ENCODE measurements around the gene GLT6D1. TPM values are rescaled to one million over a fixed set of nuclear protein-coding genes. Genes with fewer than 3 reads are reported as not detected.

GLT6D1 gene
- total and polyA plus RNA-seq, 2 of the 13 experiments (the other 11 are each of a cell fraction or from before 2014, with no cell fraction given), result not detected

DNA sequence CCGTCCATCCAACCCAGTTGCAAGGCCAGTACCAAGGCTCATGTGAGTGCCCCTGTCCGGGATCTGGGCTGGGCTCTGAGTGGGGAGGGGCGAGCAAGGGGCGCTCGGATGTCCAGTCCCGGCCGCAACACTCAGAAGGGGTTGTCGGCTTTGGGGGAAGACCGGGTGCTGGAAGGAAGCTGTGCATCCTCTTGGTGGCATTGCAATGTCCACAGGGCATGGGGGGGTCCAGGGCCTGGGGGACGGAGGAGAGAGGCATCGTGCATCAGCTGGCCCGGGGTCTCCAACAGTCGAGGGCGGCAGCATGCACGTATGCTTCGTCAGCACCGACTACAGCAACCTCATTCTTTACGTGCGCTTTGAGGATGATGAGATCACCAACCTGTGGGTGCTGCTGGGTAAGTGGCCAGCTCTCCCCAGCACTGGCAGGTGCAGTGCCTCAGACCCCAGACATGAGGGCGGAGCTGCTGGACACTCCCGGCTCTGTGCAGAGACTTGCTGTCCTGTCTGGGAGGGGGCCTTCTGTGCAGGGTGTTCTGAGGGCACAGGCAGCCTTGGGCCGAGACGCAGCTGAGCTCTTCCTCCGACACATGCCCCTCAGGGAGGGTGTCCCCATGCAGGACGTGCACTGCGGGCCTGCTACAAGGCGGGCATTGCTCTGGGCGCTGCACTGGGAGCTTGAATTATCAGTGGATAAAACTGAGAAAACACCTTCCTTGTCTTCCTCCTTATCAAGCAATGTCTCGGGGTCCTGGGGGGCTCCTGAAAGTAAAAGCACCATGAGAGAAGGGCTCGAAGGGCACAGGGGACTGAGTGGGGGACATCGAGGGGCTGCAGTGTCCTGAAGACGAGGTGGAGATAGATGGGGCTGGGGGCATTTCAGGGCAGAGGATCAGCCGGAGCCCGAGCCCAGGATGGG, 22.5 kb downstream of the GLT6D1 start:
- CTCF ChIA-PET (ENCODE audit: low intra/inter-chr PET ratio, low total read pairs), result no interaction called here
- in situ Hi-C loops (cut with HindIII; ENCODE audit: extremely low pct_ligation_motif_present, low pct_unique_long_range_greater_than_20kb) (no loop called here), intact Hi-C loops (cut with micrococcal nuclease; ENCODE audit: unreplicated experiment) (no loop called here)
- no peak overlapping the region for H2AFZ ChIP-seq (ENCODE audit: low read length)
- no peak overlapping the region for H3K9ac ChIP-seq (ENCODE audit: insufficient read depth, low read depth, low read length)
- 40% methylated on average over 18 of the region's 34 CpGs for WGBS (ENCODE audit: low lambda C conversion rate)
- no peaks in the 10 kb centered on the region for H3K36me3 ChIP-seq (replicated peaks in 1 of 2; ENCODE audit: control insufficient read depth in 1 of 2, insufficient read depth in 2 of 2, low read length in 2 of 2)
- no TSS peak for BruUV-seq (replicated peaks)
- no peak overlapping the region for H3K4me3 ChIP-seq (replicated peaks in 1 of 3; ENCODE audit: insufficient read depth in 1 of 3, low read depth in 2 of 3, low read length in 3 of 3)
- ATAC-seq (no peak), FAIRE-seq (no peak), DNase-seq (ENCODE audit: low spot score) (no peak)
- H3K9me3 ChIP-seq (ENCODE audit: low read length), result no peaks in the 10 kb centered on the region
- TF ChIP-seq ARNTL (CRISPR knock-in tag; IDR thresholded peaks at IDR 0.05), result no peak
- H3K79me2 ChIP-seq (ENCODE audit: insufficient read depth, low read length), result no peaks in the 10 kb centered on the region
- no peak overlapping the region for H3K4me2 ChIP-seq (ENCODE audit: low read depth, low read length)
- no peaks in the 10 kb centered on the region for H4K20me1 ChIP-seq (ENCODE audit: insufficient read depth, low read length)
- no peaks in the 10 kb centered on the region for H3K4me1 ChIP-seq (ENCODE audit: insufficient read depth, low read length)
- POLR2A ChIA-PET, result no interaction called here
- no peak overlapping the region for H3K27ac ChIP-seq (ENCODE audit: extremely low read length, insufficient read depth, low read length)
- peaks cover 29 to 82% of the 10 kb centered on the region in 2 experiments for H3K27me3 ChIP-seq (ENCODE audit: control insufficient read depth in 1 of 2, insufficient read depth in 2 of 2, low read length in 2 of 2)

DNA sequence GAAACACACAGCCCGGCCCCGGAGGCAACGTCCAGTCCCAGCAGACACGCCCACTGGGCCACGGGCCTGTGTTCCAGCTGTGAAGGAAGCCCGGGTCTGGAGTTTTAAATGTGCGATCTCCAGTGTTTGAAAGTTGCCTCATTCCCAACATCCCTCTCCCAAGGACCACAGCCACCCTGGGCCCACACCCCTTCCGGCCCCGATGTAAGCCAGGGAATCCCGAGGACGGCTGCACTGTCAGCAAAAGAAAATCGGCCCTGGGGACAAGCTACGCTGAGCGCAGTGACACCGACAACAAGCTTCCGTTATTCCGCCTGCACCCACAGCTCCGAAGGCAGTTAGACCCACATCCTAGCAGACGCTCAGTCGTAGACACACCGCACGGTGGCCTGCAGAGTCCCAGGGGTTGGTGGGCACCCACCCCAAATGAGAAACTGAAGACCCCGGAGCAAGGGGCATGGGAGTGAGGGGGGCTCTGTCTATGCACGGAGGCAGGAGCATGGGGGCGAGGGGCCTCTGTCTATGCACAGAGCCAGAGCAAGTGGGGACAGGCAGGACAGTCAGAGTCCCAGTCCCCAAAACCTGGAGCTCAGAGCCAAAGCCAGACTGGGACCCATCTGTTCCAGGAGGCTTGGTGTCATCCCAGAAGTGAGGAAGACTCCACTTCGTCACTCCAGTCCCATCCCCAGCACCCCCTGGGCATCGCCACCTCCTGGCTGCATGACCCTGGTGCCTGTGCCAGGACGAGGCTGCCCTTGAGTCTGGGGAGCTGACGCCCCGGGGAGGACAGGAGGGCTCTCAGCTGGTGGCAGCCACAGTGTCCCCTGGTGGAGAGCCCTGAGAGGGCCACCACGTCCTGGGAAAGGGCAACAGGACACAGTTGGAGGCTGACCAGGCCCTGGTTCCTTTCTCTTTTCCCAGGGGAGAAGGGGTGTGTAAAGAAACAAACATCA, 23.4 kb downstream of the GLT6D1 start:
- no TSS peak for BruUV-seq (replicated peaks)
- Histone ChIP-seq H3K36me3 (replicated peaks in 1 of 2; ENCODE audit: control insufficient read depth in 1 of 2, insufficient read depth in 2 of 2, low read length in 2 of 2) (no peaks in the 10 kb centered on the region), H3K4me1 (ENCODE audit: insufficient read depth, low read length) (no peaks in the 10 kb centered on the region), H3K4me2 (ENCODE audit: low read depth, low read length) (no peak overlapping the region), H3K27me3 (ENCODE audit: control insufficient read depth in 1 of 2, insufficient read depth in 2 of 2, low read length in 2 of 2) (peaks cover 29 to 73% of the 10 kb centered on the region in 2 experiments), H3K9me3 (ENCODE audit: low read length) (no peaks in the 10 kb centered on the region), H3K4me3 (replicated peaks in 1 of 3; ENCODE audit: insufficient read depth in 1 of 3, low read depth in 2 of 3, low read length in 3 of 3) (no peak overlapping the region), H2AFZ (ENCODE audit: low read length) (no peak overlapping the region), H3K9ac (ENCODE audit: insufficient read depth, low read depth, low read length) (no peak overlapping the region), H3K27ac (ENCODE audit: extremely low read length, insufficient read depth, low read length) (no peak overlapping the region), H3K79me2 (ENCODE audit: insufficient read depth, low read length) (no peaks in the 10 kb centered on the region), H4K20me1 (ENCODE audit: insufficient read depth, low read length) (no peaks in the 10 kb centered on the region)
- FAIRE-seq (no peak), ATAC-seq (peak; percentile 70), DNase-seq (ENCODE audit: low spot score) (no peak)
- CTCF ChIA-PET (ENCODE audit: low intra/inter-chr PET ratio, low total read pairs), result no interaction called here
- POLR2A ChIA-PET, result no interaction called here
- intact Hi-C loops (cut with micrococcal nuclease; ENCODE audit: unreplicated experiment) (no loop called here), in situ Hi-C loops (cut with HindIII; ENCODE audit: extremely low pct_ligation_motif_present, low pct_unique_long_range_greater_than_20kb) (no loop called here)
- 41% methylated on average over 20 of the region's 31 CpGs for WGBS (ENCODE audit: low lambda C conversion rate)
- TF ChIP-seq, protein P1, sequence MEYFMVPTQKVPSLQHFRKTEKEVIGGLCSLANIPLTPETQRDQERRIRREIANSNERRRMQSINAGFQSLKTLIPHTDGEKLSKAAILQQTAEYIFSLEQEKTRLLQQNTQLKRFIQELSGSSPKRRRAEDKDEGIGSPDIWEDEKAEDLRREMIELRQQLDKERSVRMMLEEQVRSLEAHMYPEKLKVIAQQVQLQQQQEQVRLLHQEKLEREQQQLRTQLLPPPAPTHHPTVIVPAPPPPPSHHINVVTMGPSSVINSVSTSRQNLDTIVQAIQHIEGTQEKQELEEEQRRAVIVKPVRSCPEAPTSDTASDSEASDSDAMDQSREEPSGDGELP (IDR thresholded peaks at IDR 0.05; ENCODE audit: borderline replicate concordance, low read depth), result peak; percentile 40; the same call in 1 of the 2 replicates
- TF ChIP-seq, protein P2, sequence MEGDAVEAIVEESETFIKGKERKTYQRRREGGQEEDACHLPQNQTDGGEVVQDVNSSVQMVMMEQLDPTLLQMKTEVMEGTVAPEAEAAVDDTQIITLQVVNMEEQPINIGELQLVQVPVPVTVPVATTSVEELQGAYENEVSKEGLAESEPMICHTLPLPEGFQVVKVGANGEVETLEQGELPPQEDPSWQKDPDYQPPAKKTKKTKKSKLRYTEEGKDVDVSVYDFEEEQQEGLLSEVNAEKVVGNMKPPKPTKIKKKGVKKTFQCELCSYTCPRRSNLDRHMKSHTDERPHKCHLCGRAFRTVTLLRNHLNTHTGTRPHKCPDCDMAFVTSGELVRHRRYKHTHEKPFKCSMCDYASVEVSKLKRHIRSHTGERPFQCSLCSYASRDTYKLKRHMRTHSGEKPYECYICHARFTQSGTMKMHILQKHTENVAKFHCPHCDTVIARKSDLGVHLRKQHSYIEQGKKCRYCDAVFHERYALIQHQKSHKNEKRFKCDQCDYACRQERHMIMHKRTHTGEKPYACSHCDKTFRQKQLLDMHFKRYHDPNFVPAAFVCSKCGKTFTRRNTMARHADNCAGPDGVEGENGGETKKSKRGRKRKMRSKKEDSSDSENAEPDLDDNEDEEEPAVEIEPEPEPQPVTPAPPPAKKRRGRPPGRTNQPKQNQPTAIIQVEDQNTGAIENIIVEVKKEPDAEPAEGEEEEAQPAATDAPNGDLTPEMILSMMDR (CRISPR knock-in tag; IDR thresholded peaks at IDR 0.05), result peak; percentile 50
- TF ChIP-seq FOXK2 (IDR thresholded peaks at IDR 0.05) (no peak), LCORL (IDR thresholded peaks at IDR 0.05) (no peak), LCORL (CRISPR knock-in tag; IDR thresholded peaks at IDR 0.05) (no peak), ZNF367 (CRISPR knock-in tag; IDR thresholded peaks at IDR 0.05; ENCODE audit: borderline replicate concordance) (no peak), KLF6 (CRISPR knock-in tag; IDR thresholded peaks at IDR 0.05) (no peak), RXRA (CRISPR knock-in tag; IDR thresholded peaks at IDR 0.05) (no peak), ZBTB42 (CRISPR knock-in tag; IDR thresholded peaks at IDR 0.05) (no peak), ZNF292 (CRISPR knock-in tag; IDR thresholded peaks at IDR 0.05; ENCODE audit: borderline replicate concordance, low read depth) (no peak), ZNF260 (CRISPR knock-in tag; IDR thresholded peaks at IDR 0.05; ENCODE audit: borderline replicate concordance, low read depth) (no peak), ZSCAN29 (CRISPR knock-in tag; conservative IDR thresholded peaks at IDR 0.05) (no peak)
- TF ChIP-seq, protein P3, sequence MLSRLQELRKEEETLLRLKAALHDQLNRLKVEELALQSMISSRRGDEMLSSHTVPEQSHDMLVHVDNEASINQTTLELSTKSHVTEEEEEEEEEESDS (CRISPR knock-in tag; IDR thresholded peaks at IDR 0.05; ENCODE audit: borderline replicate concordance), result no peak
